H1 (cell line): ENCODE measurements around the gene OR6V1. TPM values are rescaled to one million over a fixed set of nuclear protein-coding genes. Genes with fewer than 3 reads are reported as not detected.

Source experiments
- CTCF ChIA-PET: fragments of 300-600 bp; sonication (Branson Sonifier 250); formaldehyde crosslinking; loops from one replicate; lab custom pipeline; 2021; ENCODE audit not compliant: partially characterized antibody; lab: Charles Lee
- POLR2A ChIA-PET: fragments of 300-600 bp; sonication (Branson Sonifier 250); formaldehyde crosslinking; loops from one replicate; lab custom pipeline; 2021; ENCODE audit warnings: inconsistent platforms; ENCODE audit not compliant: partially characterized antibody; lab: Charles Lee
- DNase-seq, 2 experiments: peaks; one replicate each; pipeline versions ENCODE4 v3.0.0 to v3.0.0-alpha.2; 2010 to 2022; ENCODE audit warnings: low spot score in 2 of 2, low read depth in 1 of 2, mixed read lengths in 1 of 2
- FAIRE-seq: peaks from 2 replicates; lab custom pipeline; 2011; peaks lifted over from hg19 to GRCh38; lab: Jason Lieb, UNC
- H2AFZ ChIP-seq: 2 replicates; pipeline ENCODE4 v1.8.1; 2012; ENCODE audit warnings: low read length, inconsistent platforms
- H2AK5ac ChIP-seq: 2 replicates; pipeline ENCODE4 v1.6.1; 2013; ENCODE audit warnings: low read depth, low read length
- H2BK120ac ChIP-seq: replicated peaks from 2 replicates; pipeline ENCODE3; 2013; ENCODE audit warnings: low read depth, low read length, inconsistent platforms
- H2BK12ac ChIP-seq: 2 replicates; pipeline ENCODE4 v1.6.1; 2013; ENCODE audit warnings: low read depth, low read length
- H2BK15ac ChIP-seq: 2 replicates; pipeline ENCODE4 v1.6.1; 2013; ENCODE audit warnings: low read length
- H2BK20ac ChIP-seq: 2 replicates; pipeline ENCODE4 v1.6.1; 2013; ENCODE audit warnings: low read length
- H2BK5ac ChIP-seq: 2 replicates; pipeline ENCODE4 v1.6.1; 2013; ENCODE audit warnings: low read depth, low read length
- H3K14ac ChIP-seq: 2 replicates; pipeline ENCODE4 v1.6.1; 2013; ENCODE audit warnings: inconsistent platforms; ENCODE audit not compliant: insufficient read length
- H3K18ac ChIP-seq: 2 replicates; pipeline ENCODE4 v1.6.1; 2013; ENCODE audit warnings: low read length; ENCODE audit errors: extremely low read depth
- H3K23ac ChIP-seq: 2 replicates; pipeline ENCODE4 v1.6.1; 2013; ENCODE audit warnings: inconsistent platforms; ENCODE audit not compliant: insufficient read length
- H3K23me2 ChIP-seq: 2 replicates; pipeline ENCODE4 v1.6.1; 2013; ENCODE audit warnings: low read depth, low read length
- H3K27ac ChIP-seq: 2 replicates; pipeline ENCODE4 v1.6.1; 2011; ENCODE audit warnings: low read depth, low read length, inconsistent platforms
- H3K27me3 ChIP-seq, 4 experiments: replicated peaks in 1 of 4; 1 replicate in 1 of 4; 2 replicates in 3 of 4; pipeline versions ENCODE4 v1.6.1 to v1.8.1; 2011 to 2013; ENCODE audit warnings: low read length in 3 of 4, mild to moderate bottlenecking in 3 of 4, inconsistent platforms in 2 of 4, mixed read lengths in 2 of 4, moderate library complexity in 1 of 4; ENCODE audit not compliant: control insufficient read depth in 3 of 4, insufficient read depth in 3 of 4; ENCODE audit errors: extremely low read depth in 1 of 4
- H3K36me3 ChIP-seq, 4 experiments: 2 replicates each; pipeline versions ENCODE4 v1.6.1 to v1.8.1; 2011 to 2013; ENCODE audit warnings: mild to moderate bottlenecking in 4 of 4, low read length in 3 of 4, moderate library complexity in 2 of 4, control low read depth in 1 of 4, inconsistent platforms in 1 of 4; ENCODE audit not compliant: insufficient read depth in 4 of 4, control insufficient read depth in 2 of 4
- H3K4ac ChIP-seq: replicated peaks from 2 replicates; pipeline ENCODE3; 2013; ENCODE audit warnings: low read length, low read depth, mixed read lengths, inconsistent platforms; ENCODE audit not compliant: insufficient read length
- H3K4me1 ChIP-seq, 4 experiments: replicated peaks in 1 of 4; 1 replicate in 1 of 4; 2 replicates in 3 of 4; pipeline versions ENCODE4 v1.6.1 to v1.8.1; 2011 to 2013; ENCODE audit warnings: low read length in 3 of 4, inconsistent platforms in 2 of 4, mixed read lengths in 1 of 4; ENCODE audit not compliant: insufficient read depth in 4 of 4, control insufficient read depth in 3 of 4
- H3K4me2 ChIP-seq, 2 experiments: 2 replicates each; pipeline versions ENCODE4 v1.6.1 to v1.8.1; 2011 to 2013; ENCODE audit warnings: low read depth in 2 of 2, low read length in 2 of 2, control low read depth in 1 of 2, inconsistent platforms in 1 of 2, mild to moderate bottlenecking in 1 of 2; ENCODE audit not compliant: insufficient read depth in 1 of 2
- H3K4me3 ChIP-seq, 4 experiments: fragments of 200-600, 300-600 bp in 1 of 4; sonication (generic), shearing (Covaris generic), sonication (Bioruptor Twin) in 1 of 4; 2 replicates each; pipeline versions ENCODE4 v1.5.1 to v1.8.1; 2011 to 2016; ENCODE audit warnings: low read length in 4 of 4, low read depth in 3 of 4, control low read depth in 2 of 4, inconsistent platforms in 2 of 4, mild to moderate bottlenecking in 2 of 4, mixed read lengths in 1 of 4, moderate library complexity in 1 of 4; ENCODE audit not compliant: insufficient read depth in 2 of 4; ENCODE audit errors: extremely low read depth in 1 of 4
- H3K56ac ChIP-seq: replicated peaks from 2 replicates; pipeline ENCODE3; 2013; ENCODE audit warnings: low read depth, mild to moderate bottlenecking, mixed read lengths, low read length, inconsistent platforms; ENCODE audit not compliant: insufficient read length
- H3K79me1 ChIP-seq: 2 replicates; pipeline ENCODE4 v1.6.1; 2013; ENCODE audit warnings: low read depth, low read length, control low read depth
- H3K79me2 ChIP-seq, 2 experiments: 2 replicates each; pipeline versions ENCODE4 v1.6.1 to v1.8.1; 2012 to 2013; ENCODE audit warnings: low read length in 2 of 2, mild to moderate bottlenecking in 2 of 2, inconsistent platforms in 1 of 2; ENCODE audit not compliant: insufficient read depth in 2 of 2, control insufficient read depth in 1 of 2
- H3K9ac ChIP-seq, 4 experiments: replicated peaks in 1 of 4; 1 replicate in 1 of 4; 2 replicates in 3 of 4; pipeline versions ENCODE4 v1.6.1 to v1.8.1; 2011 to 2013; ENCODE audit warnings: low read depth in 3 of 4, low read length in 3 of 4, control low read depth in 2 of 4, mild to moderate bottlenecking in 2 of 4, moderate library complexity in 2 of 4, inconsistent platforms in 1 of 4; ENCODE audit errors: extremely low read depth in 1 of 4
- H3K9me3 ChIP-seq, 2 experiments: 2 replicates each; pipeline versions ENCODE4 v1.6.1 to v1.8.1; 2012 to 2013; ENCODE audit warnings: mild to moderate bottlenecking in 2 of 2, moderate library complexity in 2 of 2, control low read depth in 1 of 2, inconsistent platforms in 1 of 2, low read depth in 1 of 2, low read length in 1 of 2, mixed read lengths in 1 of 2; ENCODE audit not compliant: insufficient read depth in 2 of 2
- H4K20me1 ChIP-seq, 2 experiments: replicated peaks in 1 of 2; 2 replicates each; pipeline versions ENCODE3 to v1.8.1; 2011 to 2013; ENCODE audit warnings: inconsistent platforms in 2 of 2, low read length in 2 of 2, mild to moderate bottlenecking in 1 of 2; ENCODE audit not compliant: insufficient read depth in 2 of 2, control insufficient read depth in 1 of 2
- H4K5ac ChIP-seq: 2 replicates; pipeline ENCODE4 v1.6.1; 2013; ENCODE audit warnings: low read length, low read depth, mixed read lengths, inconsistent platforms; ENCODE audit not compliant: insufficient read length
- H4K8ac ChIP-seq: 2 replicates; pipeline ENCODE4 v1.8.0; 2013; ENCODE audit warnings: mild to moderate bottlenecking, moderate library complexity, low read length, inconsistent platforms; ENCODE audit not compliant: insufficient read depth; ENCODE audit errors: extremely low read depth
- H4K91ac ChIP-seq: replicated peaks from 2 replicates; pipeline ENCODE3; 2013; ENCODE audit warnings: low read length, mixed read lengths, inconsistent platforms; ENCODE audit not compliant: insufficient read length
- HDAC2 ChIP-seq, 2 experiments: fragments of 300-600 bp in 1 of 2; sonication (generic) in 1 of 2; IDR thresholded peaks; 2 replicates each; pipeline ENCODE4 v1.6.1; 2011 to 2012; ENCODE audit warnings: low read depth in 2 of 2, low read length in 2 of 2, mild to moderate bottlenecking in 2 of 2, moderate library complexity in 2 of 2, borderline replicate concordance in 1 of 2, inconsistent platforms in 1 of 2
- HDAC6 ChIP-seq: IDR thresholded peaks from one replicate; pipeline ENCODE4 v1.7.1; 2012; ENCODE audit warnings: low read depth, mild to moderate bottlenecking, inconsistent platforms, low read length, moderate library complexity
- NANOG ChIP-seq: IDR thresholded peaks from 2 replicates; pipeline ENCODE4 v1.6.1; 2011; ENCODE audit warnings: low read length, low read depth, mild to moderate bottlenecking, inconsistent platforms; ENCODE audit not compliant: insufficient read depth, poor library complexity, severe bottlenecking
- RBBP5 ChIP-seq: IDR thresholded peaks from 2 replicates; pipeline ENCODE4 v1.7.1; 2012; ENCODE audit warnings: low read depth, mild to moderate bottlenecking, inconsistent platforms, low read length, moderate library complexity, borderline replicate concordance
- TAF1 ChIP-seq: IDR thresholded peaks from 2 replicates; pipeline ENCODE4 v1.6.1; 2011; ENCODE audit warnings: mild to moderate bottlenecking, low read depth, low read length
- TAF7 ChIP-seq: optimal IDR thresholded peaks from 2 replicates; pipeline ENCODE3; 2011; ENCODE audit warnings: low read depth, mild to moderate bottlenecking, inconsistent platforms, low read length, moderate library complexity, borderline replicate concordance
- TCF12 ChIP-seq: IDR thresholded peaks from 2 replicates; pipeline ENCODE4 v1.6.1; 2011; ENCODE audit warnings: low read depth, mild to moderate bottlenecking, low read length
- USF2 ChIP-seq: IDR thresholded peaks from 2 replicates; pipeline ENCODE4 v1.6.1; 2011; ENCODE audit warnings: low read length, improper control_type of control experiment
- ZNF274 ChIP-seq: IDR thresholded peaks from 2 replicates; pipeline ENCODE4 v1.7.0; 2012; ENCODE audit warnings: low read length, borderline replicate concordance; ENCODE audit errors: extremely low read depth
- WGBS, 2 experiments: shearing (Covaris generic) in 1 of 2; methylation state at CpG; one replicate each; pipeline versions ENCODE4 v1.1.6 to v1.1.7; 2013 to 2015; ENCODE audit warnings: low lambda C conversion rate in 2 of 2, mixed read lengths in 2 of 2, inconsistent platforms in 1 of 2, low coverage in 1 of 2, missing lambda C conversion rate in 1 of 2; ENCODE audit not compliant: insufficient replicate concordance in 2 of 2, insufficient coverage in 1 of 2, insufficient read length in 1 of 2; ENCODE audit errors: extremely low coverage in 1 of 2, missing lambda C conversion rate in 1 of 2; 5-methylcytosine and 5-hydroxymethylcytosine counted together
- polyA plus RNA-seq, 7 experiments: library from polyadenylated mRNA; depleted of rRNA in 3 of 7; stranded (reverse) in 5 of 7; unstranded in 2 of 7; fragments of >200 nt in 5 of 7; fragments of 200-250 nt in 2 of 7; gene quantifications; 1 replicate in 5 of 7; 2 replicates in 1 of 7; 4 replicates in 1 of 7; pipeline versions ENCODE4 v1.2.1 to v1.2.3, GENCODE V29; 2011 to 2013; ENCODE audit warnings: missing spikeins in 2 of 7, mixed read lengths in 2 of 7
- total RNA-seq: library from RNA; stranded (reverse); fragmentation: NEBNext Ultra II Directional; extraction: Animal tissue kit (Norgen Biotek cat#: 25700); gene quantifications from 2 replicates; pipeline ENCODE4 v1.2.1, GENCODE V29; 2021

OR6V1 gene
- total and polyA plus RNA-seq, 2 of the 8 experiments (the other 6 are each of a cell fraction or from before 2014, with no cell fraction given) = not detected

- Histone ChIP-seq H3K56ac (no peak overlapping the region), H3K9me3 (no peaks in the 10 kb centered on the region), H3K23ac (no peak overlapping the region), H3K36me3 (no peaks in the 10 kb centered on the region), H3K4me2 (no peak overlapping the region), H3K79me2 (no peaks in the 10 kb centered on the region), H4K5ac (no peak overlapping the region), H2AK5ac (no peak overlapping the region)
- no peak for DNase-seq
- ChIA-PET CTCF (interaction anchor here (0.6 to 2.4 kb wide), 2 partner anchors 25 to 33 kb away, joined by 3 to 13 read pairs; no protein-coding TSS in a partner anchor), POLR2A (no interaction called here)
- WGBS, 2 experiments = 87% methylated on average over 2 of the region's 2 CpGs; no CpG with 5 or more reads in 1 of the 2 experiments
- TF ChIP-seq HDAC2 (IDR thresholded peaks at IDR 0.05; ENCODE audit: borderline replicate concordance in 1 of 2, low read depth in 2 of 2, low read length in 2 of 2) (no peak), TCF12 (no peak), RBBP5 (no peak), TAF7 (no peak), NANOG (no peak), TAF1 (no peak), ZNF274 (no peak), USF2 (no peak), HDAC6 (no peak)
- TF ChIP-seq, all 59 proteins: peak for 0
- Histone ChIP-seq H3K79me1 (no peaks in the 10 kb centered on the region), H3K18ac (no peak overlapping the region), H3K27me3 (no peaks in the 10 kb centered on the region), H3K4me3 (no peak overlapping the region), H2BK12ac (no peak overlapping the region), H2AFZ (no peak overlapping the region), H4K91ac (no peak overlapping the region), H2BK20ac (no peak overlapping the region), H3K23me2 (no peaks in the 10 kb centered on the region; the same call in 1 of the 2 replicates), H4K8ac (no peak overlapping the region), H3K14ac (no peak overlapping the region), H3K4ac (no peak overlapping the region), H3K27ac (no peak overlapping the region), H3K9ac (no peak overlapping the region), H2BK15ac (no peak overlapping the region), H3K4me1 (no peaks in the 10 kb centered on the region), H2BK5ac (no peak overlapping the region), H2BK120ac (no peak overlapping the region), H4K20me1 (no peaks in the 10 kb centered on the region)
- FAIRE-seq = no peak
These were observed 24.5 kb upstream of the OR6V1 start for GRCh38 chr7:143027683-143028082.
